CD4-positive, alpha-beta memory T cell (primary cell): ENCODE results near the gene HAUS3. TPM values are rescaled to one million over a fixed set of nuclear protein-coding genes. Genes with fewer than 3 reads are reported as not detected.

ENCODE experiments used
- CTCF ChIA-PET: fragments of 350-600 bp; sonication (Branson Sonifier 250); formaldehyde crosslinking; loops from one replicate; lab custom pipeline; 2021; ENCODE audit warnings: inconsistent platforms; ENCODE audit not compliant: partially characterized antibody; lab: Charles Lee
- POLR2A ChIA-PET: fragments of 350-600 bp; sonication (Branson Sonifier 250); formaldehyde crosslinking; loops from one replicate; lab custom pipeline; 2021; ENCODE audit not compliant: partially characterized antibody; lab: Charles Lee
- DNase-seq, 5 donors: peaks; one replicate each; pipeline versions ENCODE4 v3.0.0 to v3.0.0-alpha.2; 2020 to 2022; ENCODE audit warnings: mixed read lengths in 1 of 5
- H3K27ac ChIP-seq: one replicate; pipeline ENCODE4 v1.7.0; 2013; ENCODE audit warnings: low read depth, low read length
- H3K27me3 ChIP-seq: 2 replicates; pipeline ENCODE4 v1.7.0; 2013; ENCODE audit warnings: mild to moderate bottlenecking, low read length, moderate library complexity; ENCODE audit not compliant: insufficient read depth
- H3K36me3 ChIP-seq: 2 replicates; pipeline ENCODE4 v1.7.0; 2013; ENCODE audit warnings: mild to moderate bottlenecking, low read length, moderate library complexity; ENCODE audit not compliant: insufficient read depth
- H3K4me1 ChIP-seq: 2 replicates; pipeline ENCODE4 v1.7.0; 2013; ENCODE audit warnings: mild to moderate bottlenecking, low read length, moderate library complexity; ENCODE audit not compliant: insufficient read depth
- H3K4me3 ChIP-seq, 2 donors: one replicate each; pipeline ENCODE4 v1.7.0; 2013; ENCODE audit warnings: low read length in 2 of 2, mild to moderate bottlenecking in 1 of 2
- H3K9me3 ChIP-seq, 2 donors: one replicate each; pipeline ENCODE4 v1.7.0; 2013; ENCODE audit warnings: low read length in 2 of 2, control low read depth in 1 of 2; ENCODE audit not compliant: control insufficient read depth in 1 of 2
- H3K27ac Mint-ChIP-seq, 7 donors: one replicate each; pipeline ENCODE4 v1.8.0; 2020 to 2021; ENCODE audit warnings: mixed read lengths in 7 of 7, mild to moderate bottlenecking in 6 of 7, inconsistent platforms in 3 of 7, moderate library complexity in 3 of 7
- H3K27me3 Mint-ChIP-seq, 2 donors: one replicate each; pipeline ENCODE4 v1.8.0; 2020 to 2021; ENCODE audit warnings: mixed read lengths in 2 of 2
- H3K36me3 Mint-ChIP-seq, 2 donors: one replicate each; pipeline ENCODE4 v1.8.0; 2020 to 2021; ENCODE audit warnings: mixed read lengths in 2 of 2, inconsistent platforms in 1 of 2, mild to moderate bottlenecking in 1 of 2
- H3K4me1 Mint-ChIP-seq, 4 donors: one replicate each; pipeline ENCODE4 v1.8.0; 2020 to 2021; ENCODE audit warnings: mixed read lengths in 4 of 4, mild to moderate bottlenecking in 1 of 4
- H3K4me3 Mint-ChIP-seq, 8 donors: one replicate each; pipeline ENCODE4 v1.8.0; 2020 to 2021; ENCODE audit warnings: mixed read lengths in 8 of 8, mild to moderate bottlenecking in 7 of 8, moderate library complexity in 6 of 8, inconsistent platforms in 3 of 8
- H3K9me3 Mint-ChIP-seq, 8 donors: one replicate each; pipeline ENCODE4 v1.8.0; 2020 to 2021; ENCODE audit warnings: mixed read lengths in 8 of 8, mild to moderate bottlenecking in 5 of 8, inconsistent platforms in 3 of 8, moderate library complexity in 1 of 8
- intact Hi-C: fragments of 100-400 bp; cut with micrococcal nuclease; formaldehyde crosslinking; loops from one replicate; pipeline ENCODE4 v1.15.1; 2023
- polyA plus RNA-seq, 2 donors: library from polyadenylated mRNA; unstranded; fragments of 300-500 nt; fragmentation: Illumina TruSeq; gene quantifications; one replicate each; pipeline ENCODE4 v1.2.3, GENCODE V29; 2021
- total RNA-seq, 2 experiments: library from RNA; stranded (reverse); gene quantifications; one replicate each; pipeline ENCODE4 v1.2.3, GENCODE V29; 2021

Gene HAUS3
- total and polyA plus RNA-seq, 4 experiments from 2014 or later, result 24.8 to 43.9 (median 37.5) TPM

- no peak overlapping the region for H3K4me3 ChIP-seq
These were observed 9.3 kb upstream of the HAUS3 start for GRCh38 chr4:2251073-2251794.

GRCh38 chr4:2250357-2251072 is 8.6 kb upstream of the HAUS3 start:
- peaks cover 4 to 17% (median 9%) of the 10 kb centered on the region in 4 donors for H3K4me1 Mint-ChIP-seq
- H3K4me1 ChIP-seq, result no peaks in the 10 kb centered on the region
- H3K9me3 Mint-ChIP-seq, result peaks cover 0 to 2% (median 0%) of the 10 kb centered on the region in 8 donors
- peaks cover 13 to 36% of the 10 kb centered on the region in 2 donors for H3K36me3 Mint-ChIP-seq
- DNase-seq, result peak in 1 of 5 donors; percentile 10
- peaks cover 38% of the 10 kb centered on the region for H3K36me3 ChIP-seq
- ChIA-PET POLR2A (interaction anchor here (1.5 to 2.5 kb wide), 3 partner anchors 9 to 12 kb away, joined by 3 to 10 read pairs (median 5); partner anchors contain the start of genes HAUS3, MXD4 and POLN), CTCF (no interaction called here)
- H3K9me3 ChIP-seq, result no peaks in the 10 kb centered on the region
- no peak overlapping the region for H3K4me3 ChIP-seq
- H3K27ac Mint-ChIP-seq, result peak overlapping the region in 1 of 7 donors; percentile 48
- no peak overlapping the region for H3K27ac ChIP-seq
- no peaks in the 10 kb centered on the region for H3K27me3 Mint-ChIP-seq
- H3K4me3 Mint-ChIP-seq, result no peak overlapping the region
- intact Hi-C loops, result no loop called here
- H3K27me3 ChIP-seq, result no peaks in the 10 kb centered on the region

More at GRCh38 chr4:2251073-2251794, 9.3 kb upstream of the HAUS3 start:
- peaks cover 38% of the 10 kb centered on the region for H3K36me3 ChIP-seq
- H3K27ac Mint-ChIP-seq, result peak overlapping the region in 1 of 7 donors; percentile 48
- H3K9me3 Mint-ChIP-seq, result peaks cover 0 to 2% (median 0%) of the 10 kb centered on the region in 8 donors
- H3K4me1 ChIP-seq, result no peaks in the 10 kb centered on the region
- intact Hi-C loops, result no loop called here
- CTCF ChIA-PET, result no interaction called here
- no peak overlapping the region for H3K4me3 Mint-ChIP-seq
- no peak overlapping the region for H3K27ac ChIP-seq
- peaks cover 13 to 36% of the 10 kb centered on the region in 2 donors for H3K36me3 Mint-ChIP-seq
- peaks cover 4 to 12% (median 7%) of the 10 kb centered on the region in 4 donors for H3K4me1 Mint-ChIP-seq
- DNase-seq, result peak in 1 of 5 donors; percentile 7
- H3K27me3 Mint-ChIP-seq, result no peaks in the 10 kb centered on the region
- no peaks in the 10 kb centered on the region for H3K9me3 ChIP-seq
- no peaks in the 10 kb centered on the region for H3K27me3 ChIP-seq
- POLR2A ChIA-PET, result interaction anchor here (1.5 to 2.5 kb wide), 3 partner anchors 9 to 11 kb away, joined by 3 to 10 read pairs (median 5); partner anchors contain the start of genes HAUS3, MXD4 and POLN

- Histone ChIP-seq H3K36me3 (peaks cover 34% of the 10 kb centered on the region), H3K4me3 (no peak overlapping the region), H3K27me3 (no peaks in the 10 kb centered on the region), H3K9me3 (no peaks in the 10 kb centered on the region), H3K4me1 (no peaks in the 10 kb centered on the region), H3K27ac (no peak overlapping the region)
- no peaks in the 10 kb centered on the region for H3K27me3 Mint-ChIP-seq
- H3K27ac Mint-ChIP-seq, result peak overlapping the region in 2 of 7 donors; percentile 32 to 60
- DNase-seq, result peak in 1 of 5 donors; percentile 13
- H3K4me1 Mint-ChIP-seq, result peaks cover 11 to 23% (median 15%) of the 10 kb centered on the region in 4 donors
- H3K36me3 Mint-ChIP-seq, result peaks cover 10 to 32% of the 10 kb centered on the region in 2 donors
- POLR2A ChIA-PET, result interaction anchor here (1.4 to 2.5 kb wide), 3 partner anchors 8 to 32 kb away, joined by 4 to 10 read pairs (median 5); partner anchors contain the start of genes HAUS3, MXD4 and POLN
- intact Hi-C loops, result no loop called here
- peaks cover 0 to 2% (median 0%) of the 10 kb centered on the region in 8 donors for H3K9me3 Mint-ChIP-seq
- no peak overlapping the region for H3K4me3 Mint-ChIP-seq
- CTCF ChIA-PET, result interaction anchor here (0.8 kb wide), 1 partner anchor 192 kb away, joined by 3 read pairs; no protein-coding TSS in a partner anchor
These were observed 7.8 kb upstream of the HAUS3 start for GRCh38 chr4:2249526-2250356.

- Histone ChIP-seq H3K4me3 (no peak overlapping the region), H3K36me3 (peaks cover 26% of the 10 kb centered on the region), H3K27ac (no peak overlapping the region), H3K9me3 (no peaks in the 10 kb centered on the region), H3K4me1 (peaks cover under 1% of the 10 kb centered on the region), H3K27me3 (no peaks in the 10 kb centered on the region)
- H3K4me3 Mint-ChIP-seq, result peak overlapping the region in 1 of 8 donors; percentile 25
- DNase-seq, result no peak
- no peaks in the 10 kb centered on the region for H3K27me3 Mint-ChIP-seq
- POLR2A ChIA-PET, result interaction anchor here (1.4 to 2.5 kb wide), 2 partner anchors 13 to 33 kb away, joined by 4 to 10 read pairs; partner anchors contain the start of gene MXD4
- H3K9me3 Mint-ChIP-seq, result peaks cover 0 to 2% (median 0%) of the 10 kb centered on the region in 8 donors
- peaks cover 2 to 23% of the 10 kb centered on the region in 2 donors for H3K36me3 Mint-ChIP-seq
- CTCF ChIA-PET, result interaction anchor here (0.8 kb wide), 1 partner anchor 193 kb away, joined by 3 read pairs; no protein-coding TSS in a partner anchor
- peak overlapping the region in 3 of 7 donors; percentile 9 to 60 (median 22) for H3K27ac Mint-ChIP-seq
- intact Hi-C loops, result no loop called here
- peaks cover 10 to 24% (median 13%) of the 10 kb centered on the region in 4 donors for H3K4me1 Mint-ChIP-seq
These were observed 6.9 kb upstream of the HAUS3 start for GRCh38 chr4:2248821-2249261.

- Mint-ChIP-seq H3K27ac (peak overlapping the region in 3 of 7 donors; percentile 22 to 60 (median 52)), H3K27me3 (no peaks in the 10 kb centered on the region), H3K9me3 (peaks cover 0 to 2% (median 0%) of the 10 kb centered on the region in 8 donors), H3K4me3 (no peak overlapping the region), H3K36me3 (peaks cover 0 to 23% of the 10 kb centered on the region in 2 donors), H3K4me1 (peaks cover 15 to 30% (median 19%) of the 10 kb centered on the region in 4 donors)
- Histone ChIP-seq H3K27ac (no peak overlapping the region), H3K4me3 (no peak overlapping the region), H3K4me1 (peaks cover 4% of the 10 kb centered on the region), H3K9me3 (no peaks in the 10 kb centered on the region), H3K27me3 (no peaks in the 10 kb centered on the region), H3K36me3 (peaks cover 20% of the 10 kb centered on the region)
- DNase-seq, result no peak
- ChIA-PET CTCF (interaction anchor here (0.8 kb wide), 1 partner anchor 113 kb away, joined by 3 read pairs; no protein-coding TSS in a partner anchor), POLR2A (no interaction called here)
- intact Hi-C loops, result no loop called here
These were observed 6.3 kb upstream of the HAUS3 start for GRCh38 chr4:2248044-2248780.
